WERI-Rb-1 (cell line): ENCODE results near the gene KLHL29.

Experiments used
- DNase-seq: peaks from one replicate; pipeline ENCODE4 v3.0.0-alpha.2; 2020
- H3K27ac ChIP-seq: fragments of 250-450 bp; sonication (Bioruptor Pico); 2 replicates; pipeline ENCODE4 v1.5.1; 2020; ENCODE audit warnings: mild to moderate bottlenecking, moderate library complexity
- H3K27me3 ChIP-seq: fragments of 250-450 bp; sonication (Bioruptor Pico); 2 replicates; pipeline ENCODE4 v1.5.1; 2021; ENCODE audit warnings: mild to moderate bottlenecking, low read depth, moderate library complexity; ENCODE audit not compliant: insufficient read depth, severe bottlenecking
- H3K36me3 ChIP-seq: fragments of 250-450 bp; sonication (Bioruptor Pico); 2 replicates; pipeline ENCODE4 v1.5.1; 2020; ENCODE audit warnings: mild to moderate bottlenecking, moderate library complexity
- H3K4me3 ChIP-seq: 2 replicates; pipeline ENCODE4 v1.5.1; 2011; ENCODE audit warnings: low read depth, mild to moderate bottlenecking, control low read depth, low read length
- H3K9me3 ChIP-seq: fragments of 250-450 bp; sonication (Bioruptor Pico); 2 replicates; pipeline ENCODE4 v1.5.1; 2021; ENCODE audit warnings: mild to moderate bottlenecking, moderate library complexity; ENCODE audit not compliant: severe bottlenecking
- CTCF ChIP-seq: IDR thresholded peaks from 2 replicates; pipeline ENCODE4 v1.5.1; 2011; ENCODE audit warnings: low read depth, mild to moderate bottlenecking, control low read depth, inconsistent platforms, low read length

Gene KLHL29

GRCh38 chr2:23614701-23615100 lies 229.7 kb downstream of the KLHL29 start:
- no peaks in the 10 kb centered on the region for H3K27me3 ChIP-seq
- H3K9me3 ChIP-seq = no peaks in the 10 kb centered on the region
- no peak overlapping the region for H3K4me3 ChIP-seq
- H3K36me3 ChIP-seq = no peaks in the 10 kb centered on the region; the same call in 1 of the 2 replicates
- TF ChIP-seq CTCF = no peak
- no peak overlapping the region for H3K27ac ChIP-seq
- no peak for DNase-seq

GRCh38 chr2:23615216-23616020 lies 230.4 kb downstream of the KLHL29 start:
- no peak for DNase-seq
- Histone ChIP-seq H3K36me3 (no peaks in the 10 kb centered on the region; the same call in 1 of the 2 replicates), H3K4me3 (no peak overlapping the region), H3K27ac (no peak overlapping the region), H3K27me3 (no peaks in the 10 kb centered on the region), H3K9me3 (no peaks in the 10 kb centered on the region)
- TF ChIP-seq CTCF = no peak

GRCh38 chr2:23616630-23617029 lies 231.7 kb downstream of the KLHL29 start:
- Histone ChIP-seq H3K4me3 (no peak overlapping the region), H3K36me3 (no peaks in the 10 kb centered on the region; the same call in 1 of the 2 replicates), H3K27ac (no peak overlapping the region), H3K27me3 (no peaks in the 10 kb centered on the region), H3K9me3 (no peaks in the 10 kb centered on the region)
- DNase-seq = no peak
- no peak for TF ChIP-seq CTCF

- H3K27ac ChIP-seq = no peak overlapping the region
- TF ChIP-seq CTCF = no peak
- H3K27me3 ChIP-seq = no peaks in the 10 kb centered on the region
- H3K36me3 ChIP-seq = no peaks in the 10 kb centered on the region; the same call in 1 of the 2 replicates
- no peak overlapping the region for H3K4me3 ChIP-seq
- no peaks in the 10 kb centered on the region for H3K9me3 ChIP-seq
- DNase-seq = no peak
Measured at GRCh38 chr2:23617167-23617810, 232.3 kb downstream of the KLHL29 start.

GRCh38 chr2:23617811-23618215 lies 232.8 kb downstream of the KLHL29 start:
- Histone ChIP-seq H3K9me3 (no peaks in the 10 kb centered on the region), H3K4me3 (no peak overlapping the region), H3K36me3 (peaks cover 4% of the 10 kb centered on the region), H3K27ac (no peak overlapping the region), H3K27me3 (no peaks in the 10 kb centered on the region)
- no peak for TF ChIP-seq CTCF
- no peak for DNase-seq
